ENCODE measurements around the gene CRY1.

The CRY1 gene

DNA sequence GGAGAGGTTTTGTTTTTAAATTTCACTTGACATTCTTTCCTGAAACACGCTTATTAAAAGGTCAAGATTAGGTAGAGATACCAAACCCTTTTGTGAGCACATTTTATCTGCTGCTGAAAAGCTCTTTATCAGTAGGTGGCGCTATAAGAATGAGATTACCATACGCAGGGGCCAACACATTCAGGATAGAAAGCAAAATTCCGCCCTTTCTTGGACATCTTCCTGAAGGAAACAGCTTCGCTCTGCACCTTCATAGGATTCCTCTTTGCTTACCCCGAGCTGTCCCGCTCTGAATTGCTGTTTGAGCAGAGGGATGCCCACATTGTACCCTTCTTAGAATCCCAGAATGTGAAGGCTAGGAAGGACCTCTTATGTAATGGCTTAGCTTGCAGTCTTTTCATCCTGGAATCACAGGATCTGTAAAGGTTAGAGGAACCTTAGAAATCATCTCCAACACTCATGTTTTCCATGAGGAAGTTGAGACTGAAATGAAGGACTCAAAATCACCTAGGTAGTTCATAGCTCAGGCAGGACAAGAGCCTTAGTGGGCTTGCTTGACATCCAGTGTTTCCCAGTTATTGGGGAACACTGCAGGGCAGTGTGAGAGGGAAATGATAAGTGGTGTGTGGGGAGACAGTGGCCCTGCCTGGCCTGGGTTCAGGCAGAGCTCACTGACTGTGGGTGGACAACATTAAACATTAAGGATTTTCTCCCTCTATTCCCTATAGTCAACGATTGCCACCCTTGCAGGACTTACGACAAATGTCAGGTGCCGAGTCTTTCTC lies 38.7 kb upstream of the CRY1 start:
- Histone ChIP-seq H3K9me2 (replicated peaks; ENCODE audit: insufficient read depth, low read length) (no peaks in the 10 kb centered on the region), H3K27me3 (ENCODE audit: low read length) (no peaks in the 10 kb centered on the region), H3K4me2 (ENCODE audit: low read depth, low read length, poor library complexity, severe bottlenecking) (no peak overlapping the region), H4K20me1 (ENCODE audit: low read depth, low read length) (no peaks in the 10 kb centered on the region), H2AFZ (ENCODE audit: low read depth, low read length, severe bottlenecking) (no peak overlapping the region), H3K27ac (ENCODE audit: low read depth, low read length) (no peak overlapping the region), H3K4me3 (ENCODE audit: insufficient read depth, low read length, poor library complexity, severe bottlenecking) (no peak overlapping the region), H3K9me3 (ENCODE audit: insufficient read depth, low read length) (no peaks in the 10 kb centered on the region), H3K9ac (ENCODE audit: low read length) (no peak overlapping the region), H3F3A (ENCODE audit: insufficient read depth) (no peaks in the 10 kb centered on the region), H3K36me3 (ENCODE audit: low read length) (no peaks in the 10 kb centered on the region), H3K79me2 (ENCODE audit: insufficient read depth, low read length) (no peaks in the 10 kb centered on the region)
- TF ChIP-seq, protein P1, sequence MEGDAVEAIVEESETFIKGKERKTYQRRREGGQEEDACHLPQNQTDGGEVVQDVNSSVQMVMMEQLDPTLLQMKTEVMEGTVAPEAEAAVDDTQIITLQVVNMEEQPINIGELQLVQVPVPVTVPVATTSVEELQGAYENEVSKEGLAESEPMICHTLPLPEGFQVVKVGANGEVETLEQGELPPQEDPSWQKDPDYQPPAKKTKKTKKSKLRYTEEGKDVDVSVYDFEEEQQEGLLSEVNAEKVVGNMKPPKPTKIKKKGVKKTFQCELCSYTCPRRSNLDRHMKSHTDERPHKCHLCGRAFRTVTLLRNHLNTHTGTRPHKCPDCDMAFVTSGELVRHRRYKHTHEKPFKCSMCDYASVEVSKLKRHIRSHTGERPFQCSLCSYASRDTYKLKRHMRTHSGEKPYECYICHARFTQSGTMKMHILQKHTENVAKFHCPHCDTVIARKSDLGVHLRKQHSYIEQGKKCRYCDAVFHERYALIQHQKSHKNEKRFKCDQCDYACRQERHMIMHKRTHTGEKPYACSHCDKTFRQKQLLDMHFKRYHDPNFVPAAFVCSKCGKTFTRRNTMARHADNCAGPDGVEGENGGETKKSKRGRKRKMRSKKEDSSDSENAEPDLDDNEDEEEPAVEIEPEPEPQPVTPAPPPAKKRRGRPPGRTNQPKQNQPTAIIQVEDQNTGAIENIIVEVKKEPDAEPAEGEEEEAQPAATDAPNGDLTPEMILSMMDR (IDR thresholded peaks at IDR 0.05; ENCODE audit: insufficient read depth, low read length, poor library complexity, severe bottlenecking): peak; percentile 52
- TF ChIP-seq EZH2phosphoT487 (conservative IDR thresholded peaks at IDR 0.05; ENCODE audit: low read length): no peak

GRCh38 chr12:107130830-107131611 lies 37.7 kb upstream of the CRY1 start:
- no peaks in the 10 kb centered on the region for H3K9me3 ChIP-seq (ENCODE audit: insufficient read depth, low read length)
- H3K9ac ChIP-seq (ENCODE audit: low read length): no peak overlapping the region
- H2AFZ ChIP-seq (ENCODE audit: low read depth, low read length, severe bottlenecking): no peak overlapping the region
- no peaks in the 10 kb centered on the region for H3K79me2 ChIP-seq (ENCODE audit: insufficient read depth, low read length)
- no peaks in the 10 kb centered on the region for H4K20me1 ChIP-seq (ENCODE audit: low read depth, low read length)
- H3K27ac ChIP-seq (ENCODE audit: low read depth, low read length): no peak overlapping the region
- TF ChIP-seq, protein P1 (IDR thresholded peaks at IDR 0.05; ENCODE audit: insufficient read depth, low read length, poor library complexity, severe bottlenecking): no peak
- no peak for TF ChIP-seq EZH2phosphoT487 (conservative IDR thresholded peaks at IDR 0.05; ENCODE audit: low read length)
- no peaks in the 10 kb centered on the region for H3K27me3 ChIP-seq (ENCODE audit: low read length)
- no peaks in the 10 kb centered on the region for H3K36me3 ChIP-seq (ENCODE audit: low read length)
- H3K9me2 ChIP-seq (replicated peaks; ENCODE audit: insufficient read depth, low read length): no peaks in the 10 kb centered on the region
- H3F3A ChIP-seq (ENCODE audit: insufficient read depth): no peaks in the 10 kb centered on the region
- H3K4me2 ChIP-seq (ENCODE audit: low read depth, low read length, poor library complexity, severe bottlenecking): no peak overlapping the region
- H3K4me3 ChIP-seq (ENCODE audit: insufficient read depth, low read length, poor library complexity, severe bottlenecking): no peak overlapping the region

DNA sequence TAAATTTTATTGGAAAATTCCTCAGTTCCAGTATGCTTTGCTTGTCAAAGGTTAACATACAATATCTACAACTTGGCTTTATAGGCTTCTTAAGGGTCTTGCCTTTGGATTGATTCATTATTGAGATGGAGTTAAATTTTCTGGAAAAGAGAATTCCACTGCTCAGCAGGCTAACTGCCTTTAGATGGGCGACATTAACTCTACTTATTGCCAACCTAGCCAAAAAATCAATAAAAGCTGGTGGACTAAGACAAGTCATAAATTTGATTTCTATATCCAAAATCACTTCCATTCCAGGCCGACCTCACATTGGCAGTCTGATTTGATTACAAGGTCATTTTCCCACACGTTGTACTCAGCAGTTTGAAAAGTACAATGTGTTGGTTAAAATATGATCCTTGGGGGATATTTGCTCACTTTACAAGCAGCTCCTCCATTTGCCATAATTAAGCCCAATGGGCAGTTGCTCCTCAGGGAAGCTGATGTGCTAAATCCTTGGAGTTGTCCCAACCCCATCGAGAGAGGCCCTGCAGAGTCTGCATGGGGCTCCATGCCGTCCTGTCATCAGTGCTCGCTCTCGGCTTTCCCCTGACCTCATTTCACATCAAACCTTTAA lies 36.1 kb upstream of the CRY1 start:
- no peaks in the 10 kb centered on the region for H3F3A ChIP-seq (ENCODE audit: insufficient read depth)
- no peaks in the 10 kb centered on the region for H3K79me2 ChIP-seq (ENCODE audit: insufficient read depth, low read length)
- H2AFZ ChIP-seq (ENCODE audit: low read depth, low read length, severe bottlenecking): no peak overlapping the region
- H3K9ac ChIP-seq (ENCODE audit: low read length): no peak overlapping the region
- H3K9me2 ChIP-seq (replicated peaks; ENCODE audit: insufficient read depth, low read length): no peaks in the 10 kb centered on the region
- H3K27ac ChIP-seq (ENCODE audit: low read depth, low read length): no peak overlapping the region
- H4K20me1 ChIP-seq (ENCODE audit: low read depth, low read length): no peaks in the 10 kb centered on the region
- H3K9me3 ChIP-seq (ENCODE audit: insufficient read depth, low read length): no peaks in the 10 kb centered on the region
- TF ChIP-seq, protein P1 (IDR thresholded peaks at IDR 0.05; ENCODE audit: insufficient read depth, low read length, poor library complexity, severe bottlenecking): no peak
- no peak for TF ChIP-seq EZH2phosphoT487 (conservative IDR thresholded peaks at IDR 0.05; ENCODE audit: low read length)
- no peaks in the 10 kb centered on the region for H3K27me3 ChIP-seq (ENCODE audit: low read length)
- H3K4me3 ChIP-seq (ENCODE audit: insufficient read depth, low read length, poor library complexity, severe bottlenecking): no peak overlapping the region
- no peak overlapping the region for H3K4me2 ChIP-seq (ENCODE audit: low read depth, low read length, poor library complexity, severe bottlenecking)
- no peaks in the 10 kb centered on the region for H3K36me3 ChIP-seq (ENCODE audit: low read length)

Measured in SU-DHL-6 (cell line).